ENCODE data around the gene NDUFA8. TPM values are rescaled to one million over a fixed set of nuclear protein-coding genes. Genes with fewer than 3 reads are reported as not detected.

The NDUFA8 gene
- total and polyA plus RNA-seq, 2 donors (not counting 1 experiment from before 2014, with no cell fraction given): 26.6 to 90.2 TPM

- no peak for DNase-seq (ENCODE audit: low read depth in 2 of 2)
- Histone ChIP-seq H3K27me3 (ENCODE audit: control insufficient read depth, insufficient read depth, low read length) (no peaks in the 10 kb centered on the region), H3K9ac (ENCODE audit: insufficient read depth, low read length) (no peak overlapping the region), H3K36me3 (ENCODE audit: control insufficient read depth, insufficient read depth, low read length) (no peaks in the 10 kb centered on the region), H3K4me3 (replicated peaks in 1 of 4; ENCODE audit: control extremely low read depth in 1 of 4, insufficient read depth in 1 of 4, low read depth in 3 of 4, low read length in 4 of 4) (no peak overlapping the region), H3K4me2 (ENCODE audit: extremely low read depth, insufficient read depth, low read length) (no peak overlapping the region), H3K27ac (ENCODE audit: insufficient read depth, low read length) (no peak overlapping the region), H2AFZ (ENCODE audit: low read length) (no peak overlapping the region), H3K4me1 (ENCODE audit: control insufficient read depth, extremely low read depth, insufficient read depth, low read length) (peaks cover 2% of the 10 kb centered on the region), H3K79me2 (ENCODE audit: control insufficient read depth, insufficient read depth, low read length) (no peaks in the 10 kb centered on the region), H3K9me3 (ENCODE audit: control insufficient read depth, insufficient read depth, low read depth, low read length) (no peaks in the 10 kb centered on the region), H4K20me1 (ENCODE audit: control insufficient read depth, extremely low read depth, insufficient read depth, low read length) (no peaks in the 10 kb centered on the region)
- TF ChIP-seq CTCF (conservative IDR thresholded peaks at IDR 0.05 in 1 of 2, IDR thresholded peaks at IDR 0.05 in 1 of 2; ENCODE audit: low read depth in 1 of 2, low read length in 2 of 2) (no peak), EZH2 (IDR thresholded peaks at IDR 0.05; ENCODE audit: low read length, missing control alignments) (no peak)
Observed at GRCh38 chr9:122138560-122139268, 20.9 kb downstream of the NDUFA8 start.

GRCh38 chr9:122135529-122135859 is 24.1 kb downstream of the NDUFA8 start:
- Histone ChIP-seq H3K4me2 (ENCODE audit: extremely low read depth, insufficient read depth, low read length) (no peak overlapping the region), H3K27me3 (ENCODE audit: control insufficient read depth, insufficient read depth, low read length) (peaks cover 5% of the 10 kb centered on the region), H3K36me3 (ENCODE audit: control insufficient read depth, insufficient read depth, low read length) (no peaks in the 10 kb centered on the region), H2AFZ (ENCODE audit: low read length) (no peak overlapping the region), H3K9me3 (ENCODE audit: control insufficient read depth, insufficient read depth, low read depth, low read length) (no peaks in the 10 kb centered on the region), H4K20me1 (ENCODE audit: control insufficient read depth, extremely low read depth, insufficient read depth, low read length) (no peaks in the 10 kb centered on the region), H3K9ac (ENCODE audit: insufficient read depth, low read length) (no peak overlapping the region), H3K4me3 (replicated peaks in 1 of 4; ENCODE audit: control extremely low read depth in 1 of 4, insufficient read depth in 1 of 4, low read depth in 3 of 4, low read length in 4 of 4) (no peak overlapping the region), H3K79me2 (ENCODE audit: control insufficient read depth, insufficient read depth, low read length) (no peaks in the 10 kb centered on the region), H3K27ac (ENCODE audit: insufficient read depth, low read length) (no peak overlapping the region), H3K4me1 (ENCODE audit: control insufficient read depth, extremely low read depth, insufficient read depth, low read length) (peaks cover 2% of the 10 kb centered on the region)
- no peak for DNase-seq (ENCODE audit: low read depth in 2 of 2)
- TF ChIP-seq CTCF (conservative IDR thresholded peaks at IDR 0.05 in 1 of 2, IDR thresholded peaks at IDR 0.05 in 1 of 2; ENCODE audit: low read depth in 1 of 2, low read length in 2 of 2): no peak
- no peak for TF ChIP-seq EZH2 (IDR thresholded peaks at IDR 0.05; ENCODE audit: low read length, missing control alignments)

- no peak overlapping the region for H3K9ac ChIP-seq (ENCODE audit: insufficient read depth, low read length)
- H3K27ac ChIP-seq (ENCODE audit: insufficient read depth, low read length): no peak overlapping the region
- peak in 1 of 2 donors; percentile 35 for DNase-seq (ENCODE audit: low read depth in 2 of 2)
- TF ChIP-seq CTCF (conservative IDR thresholded peaks at IDR 0.05 in 1 of 2, IDR thresholded peaks at IDR 0.05 in 1 of 2; ENCODE audit: low read depth in 1 of 2, low read length in 2 of 2) (no peak), EZH2 (IDR thresholded peaks at IDR 0.05; ENCODE audit: low read length, missing control alignments) (no peak)
- H3K27me3 ChIP-seq (ENCODE audit: control insufficient read depth, insufficient read depth, low read length): peaks cover 5% of the 10 kb centered on the region
- no peaks in the 10 kb centered on the region for H3K9me3 ChIP-seq (ENCODE audit: control insufficient read depth, insufficient read depth, low read depth, low read length)
- H3K4me1 ChIP-seq (ENCODE audit: control insufficient read depth, extremely low read depth, insufficient read depth, low read length): peaks cover 2% of the 10 kb centered on the region
- no peak overlapping the region for H2AFZ ChIP-seq (ENCODE audit: low read length)
- no peaks in the 10 kb centered on the region for H3K36me3 ChIP-seq (ENCODE audit: control insufficient read depth, insufficient read depth, low read length)
- H3K4me3 ChIP-seq (replicated peaks in 1 of 4; ENCODE audit: control extremely low read depth in 1 of 4, insufficient read depth in 1 of 4, low read depth in 3 of 4, low read length in 4 of 4): no peak overlapping the region
- H3K4me2 ChIP-seq (ENCODE audit: extremely low read depth, insufficient read depth, low read length): peak overlapping the region; percentile 8
- H4K20me1 ChIP-seq (ENCODE audit: control insufficient read depth, extremely low read depth, insufficient read depth, low read length): no peaks in the 10 kb centered on the region
- H3K79me2 ChIP-seq (ENCODE audit: control insufficient read depth, insufficient read depth, low read length): no peaks in the 10 kb centered on the region
Observed at GRCh38 chr9:122134822-122135528, 24.6 kb downstream of the NDUFA8 start.

All from fibroblast of lung (primary cell).